T-helper 9 cell (primary cell): ENCODE results near the gene EXOC4.

ENCODE experiments used
- DNase-seq: peaks from one replicate; pipeline ENCODE4 v3.0.0-alpha.2; 2020

Gene EXOC4

DNA sequence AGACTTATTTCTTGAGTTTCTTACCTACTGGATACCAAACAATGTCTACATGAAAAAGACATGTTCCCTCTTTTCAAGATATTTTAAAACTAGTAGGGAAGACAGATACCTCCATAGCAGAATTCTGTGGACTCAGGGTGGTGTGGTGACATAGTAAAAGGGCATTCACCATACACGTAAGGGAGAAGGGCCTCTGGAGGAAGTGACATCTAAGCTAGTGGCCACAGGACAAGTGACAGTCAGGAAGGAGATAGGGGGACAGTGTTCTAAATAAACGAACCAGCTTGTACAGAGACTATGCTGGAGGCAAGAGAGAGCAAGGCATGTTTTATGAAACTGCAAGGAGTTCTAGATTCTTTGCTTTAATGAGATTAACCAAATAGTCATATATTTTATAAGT is 552.5 kb downstream of the EXOC4 start:
- no peak for DNase-seq

DNA sequence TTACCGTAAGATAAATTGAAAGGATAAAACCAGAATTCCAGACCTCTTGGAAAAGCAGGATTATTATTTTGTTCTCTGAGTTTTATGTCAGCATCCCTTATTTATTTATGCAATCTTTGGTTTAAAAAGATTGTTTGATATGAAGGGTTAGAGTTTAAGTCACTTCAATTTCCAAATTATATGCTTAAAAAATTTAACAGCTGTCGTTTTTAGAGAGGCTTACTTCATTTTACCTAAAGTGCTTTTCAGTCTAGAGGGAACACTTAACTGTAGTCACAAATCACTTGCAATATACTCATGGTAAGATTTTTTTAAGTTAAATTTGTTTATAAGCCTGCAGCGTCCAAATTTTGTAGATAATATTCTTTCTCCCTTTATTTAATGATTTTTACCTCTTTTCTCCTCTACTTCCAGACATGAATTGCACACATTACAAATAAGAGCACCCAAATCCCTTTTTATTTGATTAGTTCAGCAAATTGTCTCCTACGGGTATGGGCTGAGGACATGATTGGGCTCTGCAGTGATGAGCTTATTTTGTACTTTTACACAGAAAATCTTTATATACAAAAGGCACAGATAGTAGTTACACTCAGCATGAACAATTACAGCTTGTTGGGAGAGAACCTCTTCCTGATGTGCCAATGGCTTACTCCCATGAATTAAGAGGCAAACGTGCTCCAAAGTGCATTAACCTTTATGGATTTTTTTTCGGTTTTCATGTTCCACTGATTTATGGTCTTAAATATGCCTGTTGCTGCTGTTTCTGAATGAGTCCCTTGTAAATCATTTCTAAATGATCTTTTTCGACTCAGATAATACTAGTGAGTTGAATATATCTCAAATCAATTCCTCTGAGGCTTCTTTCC is 555.0 kb downstream of the EXOC4 start:
- no peak for DNase-seq

DNA sequence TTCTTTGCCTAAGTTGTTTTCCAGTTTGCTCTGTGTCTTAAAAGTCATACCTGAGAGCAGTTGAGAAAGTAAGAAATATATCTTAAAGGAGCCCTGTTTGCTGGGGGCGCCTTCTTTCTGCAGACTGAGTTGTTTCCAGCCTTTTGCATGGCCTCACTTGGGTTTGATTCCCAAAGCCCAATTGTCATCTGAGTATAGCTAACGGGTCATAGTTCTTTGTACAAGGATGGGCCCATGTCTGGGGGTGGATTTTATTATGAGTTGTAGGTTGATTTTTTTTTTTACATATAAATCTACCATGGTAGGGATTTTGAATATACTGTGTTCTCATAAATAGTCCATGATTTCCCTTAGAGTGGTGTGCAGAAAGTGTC is 555.6 kb downstream of the EXOC4 start:
- no peak for DNase-seq

DNA sequence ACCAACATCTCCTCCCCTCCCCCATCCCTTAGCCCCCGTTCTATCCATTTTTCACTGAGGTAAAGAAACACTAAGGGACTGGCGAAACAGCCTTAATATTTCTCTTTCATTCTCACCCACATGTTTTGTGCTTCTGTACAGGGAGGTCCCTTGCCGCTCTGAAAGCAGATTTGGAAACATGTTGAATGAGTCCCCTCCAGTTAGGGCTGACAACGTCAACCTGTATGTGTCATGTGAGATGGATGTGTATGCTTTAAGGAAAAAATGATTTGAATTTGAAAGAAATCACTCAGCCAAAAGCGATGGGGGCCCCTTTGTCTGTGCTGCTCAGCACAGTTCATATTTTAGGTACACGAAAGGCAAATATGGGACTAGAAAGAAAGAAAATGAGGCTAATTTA is 560.0 kb downstream of the EXOC4 start:
- DNase-seq: no peak

DNA sequence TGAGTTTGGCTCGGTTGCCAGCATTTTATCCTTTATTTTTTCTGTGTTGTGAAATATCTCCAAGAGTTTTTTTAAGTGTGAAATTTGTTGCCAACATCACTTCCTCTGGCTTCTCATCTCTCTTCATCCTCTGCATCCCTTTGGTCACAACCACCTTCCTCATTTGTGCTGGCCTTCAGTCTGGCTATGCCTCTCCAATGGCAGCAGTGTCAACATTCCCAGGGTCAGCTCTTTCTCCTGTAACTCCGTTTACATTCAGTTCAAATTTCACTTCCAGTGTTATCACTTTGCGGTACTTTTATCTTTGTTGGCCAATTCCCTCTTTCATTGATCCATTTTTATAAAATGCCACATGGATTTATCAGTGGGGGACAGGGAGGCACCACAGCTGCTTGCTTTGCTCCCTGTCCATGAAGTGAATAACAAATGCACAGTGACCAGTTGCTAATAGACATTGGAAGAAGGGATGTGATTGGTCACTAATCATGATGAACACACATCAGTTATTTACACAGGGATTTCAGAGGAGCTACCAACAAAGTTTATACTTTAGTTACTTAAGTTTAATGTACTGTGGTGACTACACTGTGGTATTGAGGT is 562.8 kb downstream of the EXOC4 start:
- no peak for DNase-seq

DNA sequence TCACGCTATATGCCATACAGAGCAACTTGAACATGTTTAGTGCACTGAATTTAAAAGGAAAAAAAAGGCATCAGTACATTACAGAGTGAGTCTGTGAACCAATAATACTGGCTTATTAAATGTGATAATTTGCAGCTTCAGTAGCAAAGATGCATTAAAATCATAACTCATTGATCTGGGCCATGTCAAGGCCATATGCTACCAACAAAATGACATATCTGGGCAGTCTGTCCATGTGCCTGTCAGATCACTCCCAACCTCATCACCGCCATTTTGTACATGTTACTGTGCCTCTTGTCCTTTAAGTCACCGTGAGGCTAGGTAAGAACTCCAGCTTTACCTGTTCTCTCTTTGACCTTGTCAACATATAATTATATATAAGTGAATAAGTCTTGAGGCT is 566.8 kb downstream of the EXOC4 start:
- no peak for DNase-seq

DNA sequence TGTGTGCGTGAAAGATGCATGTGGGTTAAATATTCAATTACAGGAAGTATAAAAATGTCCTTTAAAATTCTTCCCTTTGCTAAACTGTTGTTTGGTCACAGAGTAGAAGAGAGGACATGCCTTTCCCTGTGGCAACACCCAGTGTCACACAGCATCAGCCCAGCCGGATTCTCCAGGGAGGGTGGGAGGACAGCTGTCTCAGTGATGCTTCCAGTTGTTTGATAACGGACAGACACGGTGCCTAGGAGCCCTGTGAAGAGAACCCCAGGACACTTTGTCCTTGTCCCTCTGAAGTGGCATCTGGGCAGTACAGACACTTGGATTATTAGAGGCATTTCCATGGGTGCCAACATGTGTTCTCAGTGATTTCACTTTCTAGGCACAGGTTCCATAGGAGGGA is 567.7 kb downstream of the EXOC4 start:
- no peak for DNase-seq

DNA sequence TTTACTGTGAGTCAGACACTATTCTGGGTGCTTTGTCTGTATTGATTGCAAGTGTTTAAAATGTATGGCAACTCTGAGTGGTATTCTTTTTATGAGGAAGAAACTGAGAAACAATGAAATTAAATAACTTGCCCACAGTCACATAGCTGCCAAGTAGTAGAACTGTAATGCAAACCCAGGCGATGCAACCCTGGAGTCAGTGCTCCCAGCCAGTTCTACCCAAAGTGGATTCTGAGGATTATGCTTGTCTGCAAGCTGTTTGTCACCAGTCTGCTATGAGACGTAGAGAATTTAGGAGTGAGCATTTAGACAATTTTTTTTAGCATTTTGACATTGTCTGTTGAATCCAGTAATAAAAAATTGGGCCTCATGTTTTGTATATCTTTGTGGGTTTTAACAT is 568.3 kb downstream of the EXOC4 start:
- DNase-seq: no peak

DNA sequence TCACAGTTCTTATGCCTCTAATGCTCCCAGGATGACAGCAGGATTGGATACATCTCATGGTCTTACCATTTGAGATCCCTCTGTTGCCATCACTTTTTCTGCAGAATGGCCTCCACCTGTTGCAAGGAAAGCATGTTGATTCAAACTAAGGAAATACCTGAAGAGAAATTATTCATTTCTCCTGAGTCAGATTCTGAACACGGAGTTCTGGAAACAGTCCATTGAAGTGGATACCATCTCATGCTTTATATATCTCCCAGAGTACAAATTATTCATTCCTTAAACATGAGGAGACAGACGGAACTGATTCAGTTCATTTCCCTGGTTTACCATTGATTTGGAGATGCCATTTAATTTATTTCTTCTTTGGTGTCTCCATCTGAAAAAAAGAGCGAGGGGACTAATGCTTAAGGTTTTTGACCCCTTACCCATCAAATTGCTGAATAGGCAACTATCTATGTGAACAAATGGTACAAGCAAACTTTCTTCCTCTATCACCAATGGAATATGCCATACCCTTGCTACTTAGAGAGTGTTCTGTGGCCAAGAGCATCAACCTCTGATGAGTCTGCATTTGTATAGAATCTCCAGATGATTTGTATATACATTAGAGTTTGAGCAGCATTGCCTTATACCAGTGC is 569.2 kb downstream of the EXOC4 start:
- no peak for DNase-seq

DNA sequence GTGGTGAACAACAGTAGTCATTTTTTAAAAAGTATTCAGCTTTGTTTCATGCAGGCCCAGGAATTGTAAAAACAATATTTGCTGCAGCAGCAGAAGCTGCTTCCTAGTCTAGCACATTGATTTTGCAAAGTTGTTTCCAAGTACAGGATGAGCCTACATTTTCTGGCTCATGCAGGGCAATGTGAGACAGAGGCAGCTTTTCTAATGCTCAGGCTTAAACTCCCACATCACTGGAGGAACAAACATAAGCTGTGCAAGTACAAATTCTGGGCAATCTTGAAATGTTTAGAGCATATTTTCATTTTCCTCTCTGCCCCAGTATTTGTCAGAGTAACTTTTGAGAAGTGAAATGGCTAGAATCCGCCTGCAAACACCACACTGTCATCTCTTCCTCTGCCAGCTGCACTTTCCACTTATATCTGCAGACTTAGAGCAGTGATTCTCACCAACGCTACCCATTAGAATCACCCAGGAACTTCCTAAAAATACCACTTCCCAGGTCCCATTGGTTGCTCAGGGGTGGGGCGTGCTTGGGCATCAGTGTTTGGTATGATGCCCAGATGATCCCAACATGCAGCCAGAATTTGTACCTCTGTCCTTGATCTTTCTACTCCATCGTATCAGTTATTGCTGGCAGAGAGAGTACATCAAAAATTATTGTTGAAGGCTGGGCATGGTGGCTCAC is 570.1 kb downstream of the EXOC4 start:
- DNase-seq: no peak

DNA sequence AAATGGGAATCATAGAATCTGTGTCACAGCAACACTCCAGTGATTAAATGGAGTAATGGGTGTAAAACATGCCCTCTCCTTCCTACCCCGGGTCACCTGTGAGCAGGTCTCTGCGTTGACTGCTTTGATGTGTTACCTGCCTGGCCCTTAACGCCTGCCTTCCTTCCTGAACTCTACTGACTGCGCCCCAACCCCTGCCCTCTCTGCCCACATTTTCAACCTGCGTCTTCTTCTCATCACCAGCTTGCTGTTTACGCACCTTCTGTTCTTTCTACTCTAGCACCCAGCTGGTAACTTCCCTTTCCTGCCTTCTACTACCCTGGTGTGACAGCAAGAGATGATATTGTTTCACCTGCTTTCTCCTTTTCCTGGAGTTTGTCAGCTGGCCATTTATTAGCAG is 571.3 kb downstream of the EXOC4 start:
- no peak for DNase-seq

DNA sequence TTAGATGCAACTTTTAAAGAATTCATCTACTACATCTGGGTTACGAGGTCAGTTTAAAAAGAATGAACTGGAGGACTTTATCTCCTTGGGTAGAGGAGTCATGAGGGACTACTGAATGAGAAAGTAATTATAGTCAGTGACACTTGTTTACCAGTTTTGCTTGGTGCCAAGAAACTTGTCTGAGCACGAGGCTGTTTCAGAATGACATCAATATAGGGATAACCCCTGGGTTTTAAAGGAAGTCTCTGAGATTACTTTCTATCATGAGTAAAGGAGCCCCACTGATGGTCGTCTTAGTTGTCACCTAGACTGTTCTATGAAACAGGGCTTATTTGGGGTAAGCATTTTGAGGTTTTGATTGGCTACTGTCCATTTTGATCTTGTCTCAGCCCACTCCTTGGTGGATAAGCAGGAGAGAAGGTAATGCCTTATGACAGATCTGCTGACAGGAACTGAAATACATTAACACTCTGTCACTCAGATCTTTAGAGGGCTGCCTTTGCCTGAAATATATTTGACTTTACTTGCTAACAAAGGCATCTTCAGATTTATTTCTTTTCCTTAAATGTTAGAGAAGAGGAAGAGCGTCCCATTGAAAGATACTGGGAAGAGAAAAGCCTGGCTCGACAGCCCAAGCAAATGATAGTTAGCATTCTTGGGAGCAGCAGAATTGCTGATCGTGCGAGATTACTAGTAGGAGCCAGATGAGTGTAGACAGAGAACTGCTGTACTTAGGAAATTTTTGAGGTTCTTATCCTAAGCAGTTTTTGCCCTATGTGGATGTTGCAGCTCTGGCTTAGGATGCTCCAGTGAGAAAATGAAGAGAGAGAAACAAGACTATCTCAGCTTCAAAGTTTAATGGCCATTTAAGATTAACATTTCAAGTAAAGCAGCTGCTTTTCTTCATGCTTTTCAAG is 575.1 kb downstream of the EXOC4 start:
- no peak for DNase-seq

DNA sequence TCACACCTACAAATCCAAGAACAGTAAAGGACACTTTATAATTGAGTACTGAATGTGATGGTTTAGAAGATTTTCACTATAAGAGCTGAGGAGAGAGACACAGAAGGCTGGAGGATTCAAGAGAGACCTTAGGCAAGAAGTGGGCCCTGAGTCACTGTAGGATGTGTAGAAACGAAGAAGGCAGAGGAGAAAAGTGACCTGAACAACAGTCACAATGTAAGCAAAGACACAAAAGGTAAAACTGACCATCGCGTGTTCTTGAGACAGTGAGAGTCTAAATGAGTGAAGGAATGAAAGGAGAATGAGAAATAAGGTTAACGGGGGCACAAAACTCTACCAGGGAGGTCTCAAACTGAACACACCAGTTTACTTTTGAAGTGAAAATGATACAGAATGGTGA is 576.0 kb downstream of the EXOC4 start:
- DNase-seq: no peak

DNA sequence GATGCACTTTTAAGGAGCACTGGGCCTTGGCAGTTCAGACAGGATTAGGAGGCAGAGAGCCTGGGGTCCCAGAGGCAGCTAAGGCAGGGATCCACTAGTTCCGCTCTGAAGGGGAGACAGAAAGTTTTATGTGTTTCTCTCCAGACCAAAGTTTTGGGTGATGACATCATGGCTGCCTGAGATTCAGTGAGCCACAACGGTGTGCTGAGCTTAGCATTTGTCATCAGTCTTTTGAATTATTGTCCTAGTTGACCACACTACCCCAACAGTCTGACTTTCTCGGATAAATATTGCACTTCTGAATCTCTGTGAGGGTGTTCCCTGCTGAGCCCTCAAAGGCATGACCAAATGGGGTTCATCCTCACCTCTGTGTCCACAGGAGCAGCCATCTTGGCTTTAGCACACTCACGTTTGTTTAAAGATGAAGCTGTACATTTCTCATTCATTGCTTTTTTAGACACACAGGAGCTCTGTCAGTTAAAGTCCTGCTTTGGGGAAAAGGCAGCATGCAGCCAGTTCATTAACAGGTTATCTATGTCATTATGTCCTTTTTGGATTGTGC is 576.5 kb downstream of the EXOC4 start:
- DNase-seq: no peak

DNA sequence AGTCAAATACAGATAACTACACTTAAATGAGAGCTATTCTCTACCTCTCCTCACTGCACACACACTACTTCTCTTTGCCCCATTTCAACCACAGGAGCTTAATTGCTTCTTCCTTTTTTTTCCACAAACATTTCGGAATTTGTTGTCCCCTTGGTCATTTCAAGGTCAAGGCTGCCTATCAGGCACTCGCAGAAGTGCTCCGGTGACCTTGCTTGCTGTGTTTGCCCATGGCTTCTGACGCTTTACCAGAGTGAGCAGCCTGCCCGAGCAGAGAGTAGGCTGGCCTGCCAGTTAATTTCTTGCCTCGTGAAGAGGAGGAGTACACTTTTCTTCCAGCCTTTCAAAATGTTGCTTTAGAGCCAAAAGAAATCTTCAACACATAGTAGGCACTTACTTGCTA is 577.2 kb downstream of the EXOC4 start:
- no peak for DNase-seq

DNA sequence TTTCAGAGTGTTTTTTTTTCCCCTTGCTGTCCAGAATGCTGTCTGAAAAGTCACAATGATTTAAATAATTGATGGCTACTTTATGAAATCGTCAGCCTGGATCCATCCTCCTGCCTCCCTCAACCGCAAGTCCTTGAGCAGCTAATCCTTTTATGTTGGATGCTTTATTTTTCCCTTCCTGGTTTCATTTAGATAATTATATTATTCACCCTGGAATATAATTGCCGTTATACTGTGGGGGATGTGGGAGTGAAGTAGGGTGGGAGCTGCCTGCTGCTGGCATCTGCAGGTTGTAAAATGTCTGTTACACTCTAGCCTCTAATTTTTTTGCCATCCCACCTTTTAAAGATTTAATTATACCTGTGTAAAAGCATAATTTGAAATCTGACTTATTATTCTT is 583.8 kb downstream of the EXOC4 start:
- DNase-seq: no peak

DNA sequence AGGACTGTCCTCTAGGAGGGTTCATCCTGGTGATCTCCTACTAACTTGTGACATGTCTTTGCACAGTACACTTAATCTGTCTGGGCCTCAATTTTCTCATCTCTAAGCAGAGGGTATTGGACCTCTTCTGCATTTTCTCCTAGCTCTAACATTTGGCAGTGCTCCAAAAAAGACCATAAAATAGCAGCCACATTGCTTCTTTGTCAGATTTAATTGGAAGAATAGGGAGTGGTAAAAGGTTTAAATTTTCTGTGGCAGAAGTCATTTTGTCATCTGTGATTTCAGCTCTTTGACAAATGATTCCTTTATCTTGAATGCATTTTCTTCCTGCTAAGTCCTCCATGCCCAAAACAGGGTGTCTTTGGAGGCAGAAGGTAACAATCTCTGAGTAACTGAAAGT is 584.3 kb downstream of the EXOC4 start:
- no peak for DNase-seq

DNA sequence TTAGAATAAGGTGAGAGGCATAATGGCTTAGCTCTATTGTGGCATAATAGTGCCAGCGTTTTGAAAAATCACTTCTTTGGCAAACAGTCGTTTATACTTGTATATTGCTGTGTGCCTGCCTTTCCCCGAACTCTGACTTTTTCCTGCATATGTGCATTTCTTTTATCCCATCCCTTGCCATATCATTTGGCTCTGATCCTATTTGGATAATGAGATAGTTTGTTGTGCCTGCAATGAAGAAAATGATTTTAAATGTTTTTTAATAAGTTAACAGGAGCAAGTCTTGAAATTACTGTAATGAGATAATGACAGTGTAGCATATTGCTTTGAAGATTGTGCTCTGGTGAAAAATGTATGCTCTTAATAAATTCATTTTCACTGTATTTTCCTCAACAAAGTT is 586.2 kb downstream of the EXOC4 start:
- no peak for DNase-seq

DNA sequence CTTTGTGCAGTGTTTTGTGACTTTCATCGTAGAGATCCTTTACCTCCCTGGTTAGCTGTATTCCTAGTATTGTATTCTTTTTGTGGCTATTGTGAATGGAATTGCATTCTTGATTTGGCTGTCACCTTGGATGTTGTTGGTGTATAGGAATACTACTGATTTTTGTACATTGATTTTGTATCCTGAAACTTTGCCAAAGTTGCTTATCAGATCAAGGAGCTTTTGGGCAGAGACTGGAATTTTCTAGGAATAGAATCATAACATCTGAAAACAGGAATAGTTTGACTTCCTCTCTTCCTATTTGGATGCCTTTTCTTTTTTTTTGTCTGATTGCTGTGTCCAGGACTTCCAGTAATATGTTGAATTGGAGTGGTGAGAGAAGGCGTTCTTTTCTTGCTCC is 590.5 kb downstream of the EXOC4 start:
- no peak for DNase-seq

DNA sequence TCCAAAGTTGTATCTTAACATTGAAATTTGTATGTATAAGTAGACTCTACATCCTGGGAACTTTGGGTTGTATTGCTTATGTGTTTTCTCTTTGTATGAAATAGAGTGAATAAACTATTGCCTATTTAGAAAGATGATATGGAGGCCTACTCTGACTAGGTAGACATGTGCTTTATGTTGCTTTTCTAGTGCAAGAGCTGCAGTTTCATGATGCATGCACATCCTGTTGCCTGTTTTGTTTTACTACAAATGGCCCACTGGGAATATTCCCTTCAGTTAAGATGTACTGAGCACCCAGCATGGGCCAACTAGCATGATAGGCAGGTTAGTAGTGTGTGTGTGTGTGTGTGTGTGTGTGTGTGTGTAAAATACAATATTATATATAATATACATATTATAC is 592.1 kb downstream of the EXOC4 start:
- no peak for DNase-seq

DNA sequence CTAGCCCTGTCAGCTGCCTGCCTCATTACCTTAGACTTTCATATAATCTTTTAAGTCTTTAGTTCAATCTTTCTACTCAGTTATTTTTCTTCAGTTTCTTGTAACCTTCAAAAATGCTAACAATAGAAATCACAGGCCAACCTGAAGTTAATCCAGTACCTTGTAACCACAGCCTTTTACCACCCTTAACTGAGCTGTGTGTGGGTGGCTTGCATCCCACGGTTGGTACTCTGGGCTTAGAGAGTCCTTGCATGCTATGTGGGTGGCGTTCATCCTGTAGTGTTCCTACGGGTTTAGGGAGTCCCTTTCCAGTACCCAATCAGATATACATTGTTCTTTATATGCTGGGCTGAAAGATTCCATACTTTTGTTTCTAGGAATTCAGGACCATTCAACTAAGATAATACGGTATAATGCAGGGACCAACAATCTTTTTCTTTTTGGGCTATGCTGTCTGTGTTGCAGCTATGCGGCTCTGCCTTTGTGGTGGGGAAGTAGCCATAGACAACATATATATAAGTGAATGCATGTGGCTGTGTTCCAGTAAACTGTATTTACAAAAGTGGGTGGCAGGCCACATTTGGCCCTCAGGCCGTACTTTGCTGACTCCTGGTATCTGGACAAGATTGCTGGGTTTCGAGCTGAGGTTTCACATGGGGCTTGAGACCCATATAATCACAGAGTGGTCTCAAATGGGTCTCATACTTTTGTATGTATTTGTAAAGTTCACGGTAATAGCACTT is 593.5 kb downstream of the EXOC4 start:
- DNase-seq: no peak
